Breast epithelium (tissue), 4 donors: ENCODE measurements around the gene HBM. TPM values are rescaled to one million over a fixed set of nuclear protein-coding genes. Genes with fewer than 3 reads are reported as not detected.
"Not testable (repeated sequence)": the region's sequence is repeated elsewhere in the genome, so short reads cannot be mapped to it uniquely, and the experiment has no call there.

Experiments
- DNase-seq, 2 donors: peaks; one replicate each; pipeline ENCODE4 v3.0.0-alpha.2; 2019; ENCODE audit warnings: low spot score in 2 of 2
- H3K27ac ChIP-seq, 2 donors: fragments of 200-600 bp; sonication (generic) in 1 of 2; one replicate each; pipeline ENCODE4 v1.5.1; 2016 to 2019; ENCODE audit warnings: mild to moderate bottlenecking in 1 of 2
- H3K27me3 ChIP-seq, 2 donors: fragments of 200-600 bp; sonication (generic) in 1 of 2; one replicate each; pipeline versions ENCODE4 v1.5.1 to v1.6.0; 2017 to 2019; ENCODE audit warnings: control low read depth in 1 of 2, mild to moderate bottlenecking in 1 of 2
- H3K36me3 ChIP-seq: fragments of 200-600 bp; one replicate; pipeline ENCODE4 v1.5.1; 2019
- H3K4me1 ChIP-seq, 2 donors: fragments of 200-600 bp; sonication (generic); one replicate each; pipeline ENCODE4 v1.5.1; 2016 to 2019; ENCODE audit warnings: control low read depth in 1 of 2
- H3K4me3 ChIP-seq, 3 donors: fragments of 200-600 bp; sonication (generic); 1 replicate in 2 of 3; 2 replicates in 1 of 3; pipeline ENCODE4 v1.5.1; 2016 to 2019; ENCODE audit warnings: mild to moderate bottlenecking in 3 of 3, moderate library complexity in 2 of 3
- H3K9me3 ChIP-seq, 2 donors: fragments of 200-600 bp; sonication (generic) in 1 of 2; one replicate each; pipeline ENCODE4 v1.5.1; 2016 to 2019; ENCODE audit warnings: control low read depth in 1 of 2
- CTCF ChIP-seq, 3 donors: fragments of 450-650 bp; IDR thresholded peaks; one replicate each; pipeline ENCODE4 v1.5.1; 2016 to 2017; ENCODE audit warnings: antibody characterized with exemption in 3 of 3, mild to moderate bottlenecking in 3 of 3, moderate library complexity in 3 of 3
- POLR2A ChIP-seq: fragments of 450-650 bp; IDR thresholded peaks from one replicate; pipeline ENCODE4 v1.6.1; 2016; ENCODE audit warnings: antibody characterized with exemption, mild to moderate bottlenecking, moderate library complexity
- POLR2AphosphoS5 ChIP-seq, 3 donors: sonication (generic); formaldehyde crosslinking; IDR thresholded peaks; one replicate each; pipeline ENCODE4 v1.6.1; 2017; ENCODE audit warnings: antibody characterized with exemption in 3 of 3
- intact Hi-C: fragments of 100-400 bp; cut with DNase I; formaldehyde crosslinking; loops from one replicate; pipeline ENCODE4 v1.15.1; 2023; ENCODE audit warnings: low total_unique reads
- total RNA-seq, 3 donors: library from RNA; depleted of rRNA; stranded (reverse); fragments of >200 nt; gene quantifications; one replicate each; pipeline ENCODE4 v1.1.0, GENCODE V29; 2016

HBM gene
- total RNA-seq, 3 donors from 2014 or later: 1.3 TPM; not detected in 2

GRCh38 chr16:119295-119694 lies 46.5 kb upstream of the HBM start:
- Histone ChIP-seq H3K27ac (no peak overlapping the region), H3K4me3 (no peak overlapping the region), H3K9me3 (no peaks in the 10 kb centered on the region), H3K36me3 (no peaks in the 10 kb centered on the region), H3K4me1 (no peaks in the 10 kb centered on the region), H3K27me3 (no peaks in the 10 kb centered on the region)
- TF ChIP-seq CTCF (IDR thresholded peaks at IDR 0.05): no peak
- TF ChIP-seq POLR2AphosphoS5 (IDR thresholded peaks at IDR 0.05): no peak
- no peak for TF ChIP-seq POLR2A
- intact Hi-C loops: no loop called here
- DNase-seq: no peak

GRCh38 chr16:119835-120491 lies 45.8 kb upstream of the HBM start:
- Histone ChIP-seq H3K4me1 (no peaks in the 10 kb centered on the region), H3K9me3 (no peaks in the 10 kb centered on the region), H3K36me3 (no peaks in the 10 kb centered on the region), H3K27ac (no peak overlapping the region), H3K4me3 (no peak overlapping the region), H3K27me3 (no peaks in the 10 kb centered on the region)
- intact Hi-C loops: no loop called here
- no peak for DNase-seq
- no peak for TF ChIP-seq POLR2AphosphoS5 (IDR thresholded peaks at IDR 0.05)
- TF ChIP-seq CTCF (IDR thresholded peaks at IDR 0.05): no peak
- no peak for TF ChIP-seq POLR2A

GRCh38 chr16:120756-121155 lies 45.0 kb upstream of the HBM start:
- no peaks in the 10 kb centered on the region for H3K27me3 ChIP-seq
- no peaks in the 10 kb centered on the region for H3K9me3 ChIP-seq
- no peaks in the 10 kb centered on the region for H3K36me3 ChIP-seq
- no peak overlapping the region for H3K4me3 ChIP-seq
- no peak overlapping the region for H3K27ac ChIP-seq
- intact Hi-C loops: no loop called here
- TF ChIP-seq POLR2AphosphoS5 (IDR thresholded peaks at IDR 0.05) (no peak), CTCF (IDR thresholded peaks at IDR 0.05) (no peak), POLR2A (no peak)
- DNase-seq: no peak
- no peaks in the 10 kb centered on the region for H3K4me1 ChIP-seq

- no peaks in the 10 kb centered on the region for H3K4me1 ChIP-seq
- no peak overlapping the region for H3K4me3 ChIP-seq
- no peak for DNase-seq
- H3K36me3 ChIP-seq: no peaks in the 10 kb centered on the region
- intact Hi-C loops: no loop called here
- no peak overlapping the region for H3K27ac ChIP-seq
- no peak for TF ChIP-seq CTCF (IDR thresholded peaks at IDR 0.05)
- H3K27me3 ChIP-seq: no peaks in the 10 kb centered on the region
- no peaks in the 10 kb centered on the region for H3K9me3 ChIP-seq
Observed at GRCh38 chr16:122361-122760, 43.4 kb upstream of the HBM start.

GRCh38 chr16:123558-124350 lies 42.0 kb upstream of the HBM start:
- H3K4me1 ChIP-seq, H3K36me3 ChIP-seq, H3K9me3 ChIP-seq, intact Hi-C loops, H3K4me3 ChIP-seq, H3K27ac ChIP-seq, H3K27me3 ChIP-seq, DNase-seq: not testable (repeated sequence)
